H9 (cell line): ENCODE data around the gene CROCC2. TPM values are rescaled to one million over a fixed set of nuclear protein-coding genes. Genes with fewer than 3 reads are reported as not detected.

Experiments used
- DNase-seq: peaks from one replicate; pipeline ENCODE4 v3.0.0-alpha.2; 2017
- H2AFZ ChIP-seq: one replicate; pipeline ENCODE4 v1.6.1; 2013; ENCODE audit warnings: mild to moderate bottlenecking, low read length, control low read depth, moderate library complexity
- H2AK5ac ChIP-seq: 2 replicates; pipeline ENCODE4 v1.6.1; 2013; ENCODE audit warnings: low read length, control low read depth, mixed read lengths; ENCODE audit not compliant: insufficient read length
- H2BK120ac ChIP-seq: one replicate; pipeline ENCODE4 v1.6.1; 2013; ENCODE audit warnings: low read depth, mild to moderate bottlenecking, low read length, control low read depth, inconsistent platforms; ENCODE audit not compliant: poor library complexity, severe bottlenecking
- H2BK12ac ChIP-seq: 2 replicates; pipeline ENCODE4 v1.6.1; 2013; ENCODE audit warnings: low read length, control low read depth, mixed read lengths, low read depth; ENCODE audit not compliant: insufficient read length
- H2BK15ac ChIP-seq: 2 replicates; pipeline ENCODE4 v1.6.1; 2013; ENCODE audit warnings: low read depth, low read length, control low read depth
- H2BK20ac ChIP-seq: one replicate; pipeline ENCODE4 v1.6.1; 2013; ENCODE audit warnings: low read depth, mild to moderate bottlenecking, low read length, control low read depth, inconsistent platforms; ENCODE audit not compliant: poor library complexity, severe bottlenecking
- H2BK5ac ChIP-seq: 2 replicates; pipeline ENCODE4 v1.6.1; 2013; ENCODE audit warnings: low read length, control low read depth, mixed read lengths; ENCODE audit not compliant: insufficient read length
- H3K14ac ChIP-seq: 2 replicates; pipeline ENCODE4 v1.6.1; 2013; ENCODE audit warnings: low read length, control low read depth; ENCODE audit not compliant: insufficient read depth
- H3K18ac ChIP-seq: 2 replicates; pipeline ENCODE4 v1.6.1; 2013; ENCODE audit warnings: low read depth, mild to moderate bottlenecking, mixed read lengths, low read length, control low read depth; ENCODE audit not compliant: insufficient read length
- H3K23ac ChIP-seq: 2 replicates; pipeline ENCODE4 v1.6.1; 2013; ENCODE audit warnings: low read length, control low read depth, mixed read lengths, low read depth; ENCODE audit not compliant: insufficient read length
- H3K23me2 ChIP-seq: 2 replicates; pipeline ENCODE4 v1.6.1; 2013; ENCODE audit warnings: low read depth, mild to moderate bottlenecking, mixed read lengths, low read length, control low read depth; ENCODE audit not compliant: insufficient read length, poor library complexity, severe bottlenecking
- H3K27ac ChIP-seq: 2 replicates; pipeline ENCODE4 v1.5.1; 2013; ENCODE audit warnings: low read length, control low read depth, mixed read lengths, low read depth; ENCODE audit not compliant: insufficient read length
- H3K27me3 ChIP-seq: 2 replicates; pipeline ENCODE4 v1.6.1; 2013; ENCODE audit warnings: low read length, control low read depth, inconsistent platforms; ENCODE audit not compliant: insufficient read depth
- H3K4ac ChIP-seq: 2 replicates; pipeline ENCODE4 v1.6.1; 2013; ENCODE audit warnings: low read depth, mild to moderate bottlenecking, control low read depth, inconsistent platforms, low read length, moderate library complexity
- H3K4me1 ChIP-seq: 2 replicates; pipeline ENCODE4 v1.6.1; 2013; ENCODE audit warnings: low read length, control low read depth, inconsistent platforms; ENCODE audit not compliant: insufficient read depth
- H3K4me2 ChIP-seq: 2 replicates; pipeline ENCODE4 v1.6.1; 2013; ENCODE audit warnings: low read length, control low read depth, mixed read lengths; ENCODE audit not compliant: insufficient read length, insufficient read depth
- H3K56ac ChIP-seq: 2 replicates; pipeline ENCODE4 v1.6.1; 2013; ENCODE audit warnings: low read depth, mild to moderate bottlenecking, mixed read lengths, low read length, control low read depth; ENCODE audit not compliant: insufficient read length
- H3K79me1 ChIP-seq: 2 replicates; pipeline ENCODE4 v1.6.1; 2013; ENCODE audit warnings: low read depth, mild to moderate bottlenecking, moderate library complexity, low read length, control low read depth, inconsistent platforms; ENCODE audit not compliant: insufficient read depth, poor library complexity, severe bottlenecking
- H3K79me2 ChIP-seq: 2 replicates; pipeline ENCODE4 v1.6.1; 2013; ENCODE audit warnings: low read length, control low read depth, inconsistent platforms; ENCODE audit not compliant: insufficient read depth
- H3K9ac ChIP-seq: 2 replicates; pipeline ENCODE4 v1.6.1; 2013; ENCODE audit warnings: low read length, control low read depth, mixed read lengths; ENCODE audit not compliant: insufficient read length; ENCODE audit errors: extremely low read depth
- H3K9me3 ChIP-seq: one replicate; pipeline ENCODE4 v1.6.1; 2013; ENCODE audit warnings: low read depth, low read length, inconsistent platforms; ENCODE audit not compliant: control insufficient read depth
- H3T11ph ChIP-seq: one replicate; pipeline ENCODE4 v1.6.1; 2013; ENCODE audit warnings: mild to moderate bottlenecking, low read length, control low read depth, inconsistent platforms
- H4K20me1 ChIP-seq: one replicate; pipeline ENCODE4 v1.6.1; 2013; ENCODE audit not compliant: control insufficient read depth, insufficient read length, insufficient read depth
- H4K5ac ChIP-seq: 2 replicates; pipeline ENCODE4 v1.6.1; 2013; ENCODE audit warnings: low read depth, mild to moderate bottlenecking, mixed read lengths, low read length, control low read depth; ENCODE audit not compliant: insufficient read length
- H4K8ac ChIP-seq: replicated peaks from 2 replicates; pipeline ENCODE4 v1.6.1; 2013; ENCODE audit warnings: low read length, control low read depth, mixed read lengths, low read depth; ENCODE audit not compliant: insufficient read length
- H4K91ac ChIP-seq: 2 replicates; pipeline ENCODE4 v1.6.1; 2013; ENCODE audit warnings: low read depth, mild to moderate bottlenecking, moderate library complexity, mixed read lengths, low read length, control low read depth; ENCODE audit not compliant: insufficient read length
- H3K27ac Mint-ChIP-seq, 3 experiments: 2 replicates in 2 of 3; 3 replicates in 1 of 3; pipeline ENCODE4 v1.8.0; 2020 to 2021; ENCODE audit warnings: mixed read lengths in 3 of 3, mild to moderate bottlenecking in 1 of 3, moderate library complexity in 1 of 3
- H3K27me3 Mint-ChIP-seq: 2 replicates; pipeline ENCODE4 v1.8.0; 2021; ENCODE audit warnings: low read depth, mild to moderate bottlenecking, moderate library complexity, mixed read lengths
- H3K36me3 Mint-ChIP-seq, 3 experiments: 2 replicates in 2 of 3; 3 replicates in 1 of 3; pipeline ENCODE4 v1.8.0; 2020 to 2021; ENCODE audit warnings: low read depth in 3 of 3, mixed read lengths in 3 of 3; ENCODE audit not compliant: insufficient read depth in 1 of 3
- H3K4me1 Mint-ChIP-seq, 2 experiments: 2 replicates each; pipeline ENCODE4 v1.8.0; 2020; ENCODE audit warnings: mixed read lengths in 2 of 2
- H3K4me3 Mint-ChIP-seq, 2 experiments: 2 replicates in 1 of 2; 3 replicates in 1 of 2; pipeline ENCODE4 v1.8.0; 2020 to 2021; ENCODE audit warnings: mild to moderate bottlenecking in 2 of 2, mixed read lengths in 2 of 2, moderate library complexity in 1 of 2
- H3K9me3 Mint-ChIP-seq, 2 experiments: 2 replicates in 1 of 2; 3 replicates in 1 of 2; pipeline ENCODE4 v1.8.0; 2020; ENCODE audit warnings: mild to moderate bottlenecking in 2 of 2, mixed read lengths in 2 of 2, moderate library complexity in 1 of 2
- WGBS: extraction: QIAGEN DNeasy Blood & Tissue Kit; methylation state at CpG from one replicate; pipeline ENCODE4 v1.1.7; 2013; ENCODE audit warnings: missing lambda C conversion rate, low lambda C conversion rate, mixed read lengths; ENCODE audit not compliant: insufficient read length; ENCODE audit errors: extremely low coverage; 5-methylcytosine and 5-hydroxymethylcytosine counted together
- total RNA-seq: library from RNA; stranded (reverse); gene quantifications from 2 replicates; pipeline ENCODE4 v1.2.1, GENCODE V29; 2021
- TF ChIP-seq, protein P1 (sequence below): fragments of 200-600 bp; sonication (generic); conservative IDR thresholded peaks from 3 replicates; pipeline ENCODE4 v1.8.0; 2021; ENCODE audit warnings: antibody characterized with exemption, mild to moderate bottlenecking

CROCC2 gene
- total RNA-seq, 1 experiment from 2014 or later, result not detected

GRCh38 chr2:240967681-240968621 is 61.8 kb downstream of the CROCC2 start:
- no peak overlapping the region for H3K4me3 Mint-ChIP-seq
- Histone ChIP-seq H3K23ac (no peak overlapping the region), H3K27me3 (no peaks in the 10 kb centered on the region), H2BK20ac (no peak overlapping the region), H2BK5ac (no peak overlapping the region), H3K4ac (no peak overlapping the region), H2BK120ac (no peak overlapping the region), H3K4me2 (no peak overlapping the region), H3K27ac (no peak overlapping the region), H4K91ac (no peak overlapping the region), H4K8ac (no peak overlapping the region), H3K23me2 (no peaks in the 10 kb centered on the region), H3K14ac (no peak overlapping the region; the same call in 1 of the 2 replicates), H2BK12ac (no peak overlapping the region), H3K56ac (no peak overlapping the region), H3K79me2 (no peaks in the 10 kb centered on the region), H2AK5ac (no peak overlapping the region), H3K18ac (no peak overlapping the region), H4K5ac (no peak overlapping the region), H4K20me1 (no peaks in the 10 kb centered on the region), H3K9me3 (no peaks in the 10 kb centered on the region), H3T11ph (no peak overlapping the region), H2AFZ (no peak overlapping the region), H3K79me1 (no peaks in the 10 kb centered on the region), H3K9ac (no peak overlapping the region), H3K4me1 (no peaks in the 10 kb centered on the region), H2BK15ac (no peak overlapping the region)
- no peaks in the 10 kb centered on the region for H3K9me3 Mint-ChIP-seq
- H3K27ac Mint-ChIP-seq, result peak overlapping the region in 1 of 3 experiments; percentile 35; a peak in 1 of 7 replicates
- TF ChIP-seq, protein P1, sequence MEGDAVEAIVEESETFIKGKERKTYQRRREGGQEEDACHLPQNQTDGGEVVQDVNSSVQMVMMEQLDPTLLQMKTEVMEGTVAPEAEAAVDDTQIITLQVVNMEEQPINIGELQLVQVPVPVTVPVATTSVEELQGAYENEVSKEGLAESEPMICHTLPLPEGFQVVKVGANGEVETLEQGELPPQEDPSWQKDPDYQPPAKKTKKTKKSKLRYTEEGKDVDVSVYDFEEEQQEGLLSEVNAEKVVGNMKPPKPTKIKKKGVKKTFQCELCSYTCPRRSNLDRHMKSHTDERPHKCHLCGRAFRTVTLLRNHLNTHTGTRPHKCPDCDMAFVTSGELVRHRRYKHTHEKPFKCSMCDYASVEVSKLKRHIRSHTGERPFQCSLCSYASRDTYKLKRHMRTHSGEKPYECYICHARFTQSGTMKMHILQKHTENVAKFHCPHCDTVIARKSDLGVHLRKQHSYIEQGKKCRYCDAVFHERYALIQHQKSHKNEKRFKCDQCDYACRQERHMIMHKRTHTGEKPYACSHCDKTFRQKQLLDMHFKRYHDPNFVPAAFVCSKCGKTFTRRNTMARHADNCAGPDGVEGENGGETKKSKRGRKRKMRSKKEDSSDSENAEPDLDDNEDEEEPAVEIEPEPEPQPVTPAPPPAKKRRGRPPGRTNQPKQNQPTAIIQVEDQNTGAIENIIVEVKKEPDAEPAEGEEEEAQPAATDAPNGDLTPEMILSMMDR, result no peak
- no peaks in the 10 kb centered on the region; a peak in 1 of 7 replicates for H3K36me3 Mint-ChIP-seq
- no peak for DNase-seq
- H3K4me1 Mint-ChIP-seq, result no peaks in the 10 kb centered on the region
- WGBS, result no CpG with 5 or more reads among the region's 34 CpGs
- H3K27me3 Mint-ChIP-seq, result peaks cover 5% of the 10 kb centered on the region
